ENCODE data around the gene ITM2B. TPM values are rescaled to one million over a fixed set of nuclear protein-coding genes. Genes with fewer than 3 reads are reported as not detected.

The ITM2B gene
- polyA plus RNA-seq, 1 donor (not counting 4 experiments of a cell fraction or from before 2014, with no cell fraction given), result 401 TPM

- Histone ChIP-seq H2AFZ (ENCODE audit: control insufficient read depth, low read length) (no peak overlapping the region), H3K9ac (ENCODE audit: control insufficient read depth, extremely low read depth, insufficient read depth, low read length) (no peak overlapping the region), H4K20me1 (ENCODE audit: control insufficient read depth, extremely low read depth, insufficient read depth, low read length) (peaks cover 2% of the 10 kb centered on the region), H3K27ac (ENCODE audit: control insufficient read depth, insufficient read depth, low read length) (no peak overlapping the region), H3K27me3 (ENCODE audit: control insufficient read depth, extremely low read depth, insufficient read depth, low read length) (no peaks in the 10 kb centered on the region), H3K4me1 (ENCODE audit: control insufficient read depth, extremely low read depth, insufficient read depth, low read length) (peaks cover 19% of the 10 kb centered on the region), H3K36me3 (ENCODE audit: control insufficient read depth in 2 of 2, extremely low read depth in 1 of 2, insufficient read depth in 2 of 2, low read length in 2 of 2) (peaks cover 2 to 7% of the 10 kb centered on the region in 2 experiments), H3K4me3 (ENCODE audit: control insufficient read depth in 2 of 3, extremely low read depth in 1 of 3, insufficient read depth in 2 of 3, low read depth in 1 of 3, low read length in 3 of 3) (no peak overlapping the region), H3K9me1 (ENCODE audit: control insufficient read depth, extremely low read depth, insufficient read depth, low read length) (peaks cover 4% of the 10 kb centered on the region), H3K4me2 (ENCODE audit: control insufficient read depth, extremely low read depth, insufficient read depth, low read depth, low read length) (no peak overlapping the region), H3K9me3 (ENCODE audit: control insufficient read depth, low read depth, low read length) (no peaks in the 10 kb centered on the region), H3K79me2 (ENCODE audit: control insufficient read depth, insufficient read depth, low read length) (peaks cover 82% of the 10 kb centered on the region)
- DNase-seq (ENCODE audit: low read depth, low spot score), result no peak
- TF ChIP-seq EZH2 (IDR thresholded peaks at IDR 0.05; ENCODE audit: low read length) (no peak), CTCF (optimal IDR thresholded peaks at IDR 0.05 in 1 of 3, IDR thresholded peaks at IDR 0.05 in 1 of 3, conservative IDR thresholded peaks at IDR 0.05 in 1 of 3; ENCODE audit: extremely low read depth in 1 of 3, insufficient read depth in 2 of 3, low read length in 3 of 3) (no peak)
- no peak for FAIRE-seq
- dilution Hi-C loops (cut with MboI; ENCODE audit: extremely low pct_ligation_motif_present, low sequenced_read_pairs), result no loop called here
Measured at GRCh38 chr13:48241651-48242050, 8.6 kb downstream of the ITM2B start.

GRCh38 chr13:48242677-48243076 is 9.7 kb downstream of the ITM2B start:
- Histone ChIP-seq H3K4me3 (ENCODE audit: control insufficient read depth in 2 of 3, extremely low read depth in 1 of 3, insufficient read depth in 2 of 3, low read depth in 1 of 3, low read length in 3 of 3) (no peak overlapping the region), H3K27ac (ENCODE audit: control insufficient read depth, insufficient read depth, low read length) (no peak overlapping the region), H3K36me3 (ENCODE audit: control insufficient read depth in 2 of 2, extremely low read depth in 1 of 2, insufficient read depth in 2 of 2, low read length in 2 of 2) (peaks cover 2 to 7% of the 10 kb centered on the region in 2 experiments), H3K9me1 (ENCODE audit: control insufficient read depth, extremely low read depth, insufficient read depth, low read length) (no peaks in the 10 kb centered on the region), H2AFZ (ENCODE audit: control insufficient read depth, low read length) (no peak overlapping the region), H3K79me2 (ENCODE audit: control insufficient read depth, insufficient read depth, low read length) (peaks cover 78% of the 10 kb centered on the region), H3K9me3 (ENCODE audit: control insufficient read depth, low read depth, low read length) (no peaks in the 10 kb centered on the region), H4K20me1 (ENCODE audit: control insufficient read depth, extremely low read depth, insufficient read depth, low read length) (no peaks in the 10 kb centered on the region), H3K27me3 (ENCODE audit: control insufficient read depth, extremely low read depth, insufficient read depth, low read length) (no peaks in the 10 kb centered on the region), H3K4me1 (ENCODE audit: control insufficient read depth, extremely low read depth, insufficient read depth, low read length) (peaks cover 9% of the 10 kb centered on the region), H3K4me2 (ENCODE audit: control insufficient read depth, extremely low read depth, insufficient read depth, low read depth, low read length) (no peak overlapping the region), H3K9ac (ENCODE audit: control insufficient read depth, extremely low read depth, insufficient read depth, low read length) (no peak overlapping the region)
- FAIRE-seq (no peak), DNase-seq (ENCODE audit: low read depth, low spot score) (no peak)
- dilution Hi-C loops (cut with MboI; ENCODE audit: extremely low pct_ligation_motif_present, low sequenced_read_pairs), result no loop called here
- no peak for TF ChIP-seq EZH2 (IDR thresholded peaks at IDR 0.05; ENCODE audit: low read length)

GRCh38 chr13:48244159-48244558 is 11.2 kb downstream of the ITM2B start:
- peaks cover 76% of the 10 kb centered on the region for H3K79me2 ChIP-seq (ENCODE audit: control insufficient read depth, insufficient read depth, low read length)
- no peak overlapping the region for H2AFZ ChIP-seq (ENCODE audit: control insufficient read depth, low read length)
- no peak for FAIRE-seq
- no peak for TF ChIP-seq EZH2 (IDR thresholded peaks at IDR 0.05; ENCODE audit: low read length)
- no peak for TF ChIP-seq CTCF (optimal IDR thresholded peaks at IDR 0.05 in 1 of 3, IDR thresholded peaks at IDR 0.05 in 1 of 3, conservative IDR thresholded peaks at IDR 0.05 in 1 of 3; ENCODE audit: extremely low read depth in 1 of 3, insufficient read depth in 2 of 3, low read length in 3 of 3)
- no peak for DNase-seq (ENCODE audit: low read depth, low spot score)
- dilution Hi-C loops (cut with MboI; ENCODE audit: extremely low pct_ligation_motif_present, low sequenced_read_pairs), result no loop called here
- no peaks in the 10 kb centered on the region for H3K4me1 ChIP-seq (ENCODE audit: control insufficient read depth, extremely low read depth, insufficient read depth, low read length)
- H4K20me1 ChIP-seq (ENCODE audit: control insufficient read depth, extremely low read depth, insufficient read depth, low read length), result no peaks in the 10 kb centered on the region
- H3K9me3 ChIP-seq (ENCODE audit: control insufficient read depth, low read depth, low read length), result no peaks in the 10 kb centered on the region
- H3K27ac ChIP-seq (ENCODE audit: control insufficient read depth, insufficient read depth, low read length), result no peak overlapping the region
- no peak overlapping the region for H3K4me3 ChIP-seq (ENCODE audit: control insufficient read depth in 2 of 3, extremely low read depth in 1 of 3, insufficient read depth in 2 of 3, low read depth in 1 of 3, low read length in 3 of 3)
- H3K9ac ChIP-seq (ENCODE audit: control insufficient read depth, extremely low read depth, insufficient read depth, low read length), result no peak overlapping the region
- H3K4me2 ChIP-seq (ENCODE audit: control insufficient read depth, extremely low read depth, insufficient read depth, low read depth, low read length), result no peak overlapping the region
- H3K36me3 ChIP-seq (ENCODE audit: control insufficient read depth in 2 of 2, extremely low read depth in 1 of 2, insufficient read depth in 2 of 2, low read length in 2 of 2), result peaks cover 2 to 5% of the 10 kb centered on the region in 2 experiments
- no peaks in the 10 kb centered on the region for H3K27me3 ChIP-seq (ENCODE audit: control insufficient read depth, extremely low read depth, insufficient read depth, low read length)
- no peaks in the 10 kb centered on the region for H3K9me1 ChIP-seq (ENCODE audit: control insufficient read depth, extremely low read depth, insufficient read depth, low read length)
